HG03045 (cell line): ENCODE measurements around the gene MRPS16.

ENCODE experiments used
- ATAC-seq: cut with Tn5 transposase; IDR thresholded peaks from one replicate; pipeline ENCODE4 v1.9.1; 2021; ENCODE audit warnings: mild to moderate bottlenecking, moderate library complexity; ENCODE audit not compliant: unreplicated experiment

MRPS16 gene

DNA sequence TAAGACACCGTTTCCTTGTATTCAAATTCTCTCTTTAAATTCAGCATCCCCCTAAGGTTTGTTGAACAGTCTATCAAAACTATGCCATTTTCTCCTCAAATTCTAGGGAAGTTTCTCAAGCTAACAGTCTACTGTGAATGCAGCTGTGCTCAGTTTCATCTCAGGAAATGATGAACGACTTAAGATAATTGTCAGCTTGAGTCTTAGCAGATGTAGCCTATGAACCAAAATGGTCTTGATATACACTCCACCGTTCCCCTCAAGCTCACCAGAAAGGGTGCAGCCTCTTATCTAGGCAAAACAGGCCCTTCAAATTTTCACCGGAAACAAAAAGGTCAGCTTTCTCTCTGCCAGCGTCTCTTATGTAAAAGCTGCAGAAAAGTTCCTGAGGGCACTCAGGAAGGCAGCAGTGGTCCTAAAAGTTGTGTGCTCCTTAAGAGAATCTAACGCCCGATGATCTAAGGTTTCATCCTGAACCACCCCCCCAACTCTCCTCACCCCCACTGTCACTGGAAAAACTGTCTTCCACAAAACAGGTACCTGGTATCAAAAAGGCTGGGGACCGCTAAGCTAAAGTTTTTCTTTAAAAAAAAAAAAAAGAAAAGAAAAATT lies 7.5 kb downstream of the MRPS16 start:
- no peak for ATAC-seq

DNA sequence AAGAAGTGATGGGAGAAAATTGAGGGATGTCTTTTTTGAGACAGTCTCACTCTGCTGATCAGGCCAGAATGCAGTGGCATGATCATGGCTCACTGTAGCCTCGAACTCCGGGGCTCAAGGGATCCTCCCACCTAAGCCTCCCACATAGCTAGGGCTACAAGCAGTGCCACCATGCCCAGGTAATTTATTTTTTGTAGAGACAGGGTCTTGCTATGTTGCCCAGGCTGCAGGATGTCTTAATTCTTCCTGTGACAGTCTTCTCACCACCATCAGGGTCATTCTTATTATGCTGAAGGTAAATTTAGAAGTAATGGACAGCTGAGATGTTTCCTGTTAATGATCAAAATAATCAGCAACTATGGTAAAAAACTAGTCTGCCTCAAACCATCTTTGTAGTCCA lies 12.5 kb downstream of the MRPS16 start:
- ATAC-seq, result no peak

DNA sequence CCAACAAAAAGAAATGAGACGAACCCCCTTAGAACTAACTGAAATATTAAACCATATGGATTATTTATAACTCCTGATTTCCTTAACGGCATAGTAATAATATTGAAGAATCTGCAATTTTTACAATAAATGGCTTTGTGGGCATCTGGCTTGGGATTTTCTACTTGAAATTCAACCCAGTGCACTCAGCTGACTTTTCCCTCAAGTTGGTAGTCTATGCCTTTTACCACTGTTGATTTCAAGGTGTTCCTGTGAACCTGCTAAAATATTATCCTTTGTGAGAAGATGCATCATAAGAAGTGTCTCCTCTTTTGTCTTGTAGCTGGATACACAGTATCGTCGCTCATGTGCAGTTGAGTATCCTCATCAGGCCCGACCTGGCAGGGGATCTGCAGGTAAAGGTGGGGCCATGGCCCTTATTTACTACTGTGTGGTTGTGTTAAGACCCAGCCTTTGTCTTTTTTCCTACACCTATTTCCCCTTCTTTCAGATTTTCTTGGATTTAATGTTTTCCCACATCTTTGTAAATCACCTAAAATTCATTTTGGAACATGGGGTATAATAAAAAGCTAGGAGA lies 13.4 kb downstream of the MRPS16 start:
- ATAC-seq, result no peak

DNA sequence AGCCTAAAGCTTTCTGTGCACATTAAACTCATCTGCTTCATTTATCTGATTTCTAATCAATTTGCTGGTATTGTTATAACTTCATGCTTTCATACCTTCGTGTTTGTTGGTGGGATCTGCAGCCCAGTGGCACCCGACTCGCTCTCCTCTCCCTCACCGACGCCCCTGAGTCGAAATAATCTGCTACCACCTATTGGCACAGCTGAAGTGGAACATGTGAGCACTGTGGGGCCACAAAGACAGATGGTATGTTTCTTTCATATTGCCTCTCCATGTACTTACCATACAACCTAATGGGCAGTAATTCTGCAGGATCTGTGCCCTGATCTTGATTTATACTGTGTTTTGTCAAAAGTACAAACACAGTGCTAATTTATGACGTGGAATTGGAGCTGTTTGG lies 17.7 kb downstream of the MRPS16 start:
- no peak for ATAC-seq

DNA sequence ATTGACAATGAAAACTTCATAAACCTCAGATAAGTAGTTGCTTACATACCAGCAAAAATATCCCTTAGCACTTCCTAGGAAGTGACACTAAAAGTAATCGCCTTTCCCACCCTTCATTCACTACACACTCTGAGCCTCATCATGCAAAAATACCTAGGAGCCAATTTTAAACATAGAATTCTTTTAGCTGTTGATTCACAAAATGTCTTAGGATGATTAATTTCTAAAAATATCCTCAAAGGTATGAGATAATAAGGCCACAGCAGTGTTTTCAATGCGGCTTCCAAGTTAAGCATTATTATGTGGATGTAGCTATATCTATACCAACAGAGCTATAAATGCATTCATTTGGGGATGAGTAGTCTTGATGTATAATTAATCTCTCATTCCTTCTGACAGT lies 18.6 kb downstream of the MRPS16 start:
- no peak for ATAC-seq

DNA sequence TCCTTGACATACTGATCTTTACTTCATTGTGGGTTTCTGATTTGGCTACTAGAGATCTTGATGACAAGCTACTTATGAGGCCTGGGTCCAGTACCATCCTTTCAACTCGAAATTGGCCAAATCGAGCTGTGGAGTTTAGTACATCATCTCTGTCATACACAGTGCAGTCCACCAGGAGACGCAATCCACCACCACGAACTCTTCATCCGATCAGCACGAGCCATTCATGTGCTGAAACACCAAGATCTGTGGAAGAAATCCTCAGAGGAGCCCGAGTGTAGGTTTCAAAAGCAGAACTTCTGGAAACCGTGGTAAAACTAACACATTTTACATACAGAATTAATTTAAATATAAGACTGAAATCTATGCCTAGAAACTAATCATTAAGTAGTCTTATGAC lies 19.6 kb downstream of the MRPS16 start:
- ATAC-seq, result no peak

DNA sequence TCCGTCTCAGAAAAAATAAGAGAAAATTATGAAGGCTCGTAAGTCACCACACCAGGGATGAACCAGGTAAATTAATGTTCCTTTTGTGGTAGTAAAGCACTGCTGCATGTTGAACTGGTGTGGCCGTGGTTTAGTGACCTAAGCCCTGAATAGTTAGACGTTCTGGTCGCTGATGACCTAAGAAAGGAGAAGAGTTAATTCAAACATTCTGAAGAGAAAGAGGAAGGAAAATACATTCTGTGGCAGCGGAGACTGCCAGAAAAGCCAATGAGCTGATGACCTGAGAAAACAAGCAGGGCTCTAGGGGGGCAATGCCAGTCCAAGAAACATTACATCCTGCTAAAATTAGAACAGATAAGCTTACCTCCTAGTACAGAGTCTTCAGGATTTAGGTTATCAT lies 22.9 kb downstream of the MRPS16 start:
- ATAC-seq, result no peak

DNA sequence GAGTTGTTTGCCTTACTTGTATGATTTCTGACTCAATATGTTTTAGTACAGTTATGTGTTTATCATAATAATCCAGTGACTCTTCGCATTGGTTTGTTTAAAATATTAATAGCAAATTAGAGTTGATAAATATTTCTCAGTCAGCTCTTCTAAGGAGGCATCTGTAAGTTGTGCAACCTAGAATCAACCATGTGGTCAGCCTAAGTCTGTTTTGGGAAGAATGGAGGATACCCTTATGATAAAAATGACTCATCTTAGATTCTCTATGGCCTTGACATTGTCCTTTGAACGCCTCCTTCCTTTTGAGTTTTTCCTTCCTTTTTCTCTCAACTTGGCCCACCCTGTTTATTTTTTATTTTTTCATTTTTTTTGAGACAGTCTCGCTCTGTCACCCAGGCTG lies 24.2 kb downstream of the MRPS16 start:
- ATAC-seq, result no peak

DNA sequence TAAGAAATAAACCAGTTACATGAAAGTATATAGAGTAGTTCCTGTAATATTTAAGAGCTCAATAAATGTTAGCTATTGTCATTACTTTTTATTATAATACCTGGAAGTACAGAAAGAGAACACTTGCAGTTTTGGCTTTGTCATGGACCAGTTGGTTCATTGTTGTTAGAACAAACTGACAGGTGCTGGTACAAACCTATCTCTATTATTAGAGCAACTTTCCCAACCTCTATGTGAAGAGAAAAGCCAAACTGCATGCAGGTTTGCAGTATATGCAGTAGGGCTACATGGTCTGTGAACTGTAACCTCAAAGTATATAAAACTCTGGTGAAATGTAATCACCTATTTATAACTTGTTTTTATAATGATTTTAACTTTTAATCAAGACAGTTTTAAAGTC lies 25.8 kb downstream of the MRPS16 start:
- ATAC-seq, result no peak

DNA sequence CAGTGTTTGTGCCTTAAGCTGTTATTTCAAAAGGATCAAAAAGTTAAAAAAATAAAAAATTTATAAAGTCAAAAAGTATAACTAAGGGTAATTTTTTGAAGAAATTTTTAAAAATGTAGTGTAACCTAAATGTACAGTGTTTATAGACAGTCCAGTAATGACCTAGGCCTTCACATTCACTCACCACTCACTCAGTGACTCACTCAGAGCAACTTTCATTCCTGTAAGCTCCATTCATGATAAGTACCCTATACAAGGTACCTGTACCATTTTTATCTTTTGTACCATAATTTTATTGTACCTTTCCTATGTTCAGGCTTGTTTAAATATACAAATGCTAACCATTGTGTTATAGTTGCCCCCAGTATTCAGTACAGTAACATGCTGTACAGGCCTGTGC lies 26.9 kb downstream of the MRPS16 start:
- no peak for ATAC-seq

DNA sequence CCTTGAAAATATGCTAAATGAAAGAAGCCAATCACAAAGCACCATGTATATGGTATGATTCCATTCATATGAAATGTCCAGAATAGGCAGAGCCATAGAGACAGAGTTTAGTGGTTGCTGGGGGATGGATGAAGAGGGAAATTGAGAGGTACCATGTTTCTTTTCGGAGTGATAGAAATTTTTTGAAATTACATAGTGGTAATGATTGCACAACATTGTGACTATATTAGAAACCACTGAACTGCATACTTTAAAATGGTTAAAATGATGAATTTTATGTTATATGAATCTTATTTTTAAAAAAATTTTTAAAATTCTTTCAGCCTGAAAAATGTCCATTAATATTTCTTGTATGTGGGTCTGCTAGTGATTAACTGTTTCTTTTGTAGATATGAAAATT lies 31.5 kb downstream of the MRPS16 start:
- no peak for ATAC-seq

DNA sequence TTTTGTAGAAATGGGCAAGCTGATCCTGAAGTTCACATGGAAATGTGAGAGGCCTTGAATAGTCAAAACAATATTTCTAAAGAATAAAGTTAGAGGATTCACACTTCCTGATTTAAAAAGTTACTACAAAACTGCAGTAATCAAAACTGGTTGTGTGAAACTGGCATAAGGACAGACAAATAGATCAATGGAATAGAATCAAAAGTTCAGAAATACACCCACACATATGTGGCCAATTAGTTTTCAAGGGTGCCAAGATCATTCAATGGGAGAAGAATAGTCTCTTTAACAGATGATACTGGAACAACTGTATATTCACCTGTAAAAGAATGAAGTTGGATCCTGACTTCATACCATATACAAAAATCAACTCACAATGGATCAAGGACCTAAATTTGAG lies 33.1 kb downstream of the MRPS16 start:
- ATAC-seq, result no peak

DNA sequence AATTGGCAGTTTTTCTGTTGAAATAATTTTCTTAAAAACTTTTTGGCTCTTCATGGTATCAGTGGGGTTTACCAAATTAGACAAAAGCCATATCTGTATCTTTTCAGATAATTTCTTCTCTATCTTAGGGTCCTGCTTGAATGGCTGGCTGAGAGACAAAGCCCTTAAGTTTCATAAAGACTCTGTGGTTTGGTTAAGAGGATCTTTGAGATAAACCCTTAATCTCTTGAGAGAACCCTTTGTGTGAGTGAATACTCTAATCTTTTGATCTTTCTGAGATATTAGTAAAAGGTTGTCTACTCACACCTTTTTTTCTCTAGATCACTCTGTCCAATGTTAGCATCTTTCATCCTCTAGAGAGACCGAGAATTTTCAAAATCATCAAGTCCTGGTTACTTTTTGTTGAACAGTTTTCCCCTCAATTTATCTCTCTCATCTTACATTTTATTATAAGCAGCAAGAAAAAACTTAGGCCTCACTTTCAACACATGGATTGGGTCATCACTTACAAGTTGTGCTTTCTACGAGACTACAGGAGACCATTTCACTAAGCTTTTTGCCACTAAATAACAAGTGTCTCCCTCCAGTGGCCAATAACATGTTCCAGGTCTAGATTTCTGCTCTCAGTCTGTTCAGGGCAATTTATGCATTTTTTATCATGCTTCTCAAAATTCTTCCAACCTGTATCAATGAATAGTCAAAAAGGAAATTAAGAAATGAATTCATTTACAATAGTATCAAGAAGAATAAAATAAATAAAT lies 33.8 kb downstream of the MRPS16 start:
- ATAC-seq, result no peak

DNA sequence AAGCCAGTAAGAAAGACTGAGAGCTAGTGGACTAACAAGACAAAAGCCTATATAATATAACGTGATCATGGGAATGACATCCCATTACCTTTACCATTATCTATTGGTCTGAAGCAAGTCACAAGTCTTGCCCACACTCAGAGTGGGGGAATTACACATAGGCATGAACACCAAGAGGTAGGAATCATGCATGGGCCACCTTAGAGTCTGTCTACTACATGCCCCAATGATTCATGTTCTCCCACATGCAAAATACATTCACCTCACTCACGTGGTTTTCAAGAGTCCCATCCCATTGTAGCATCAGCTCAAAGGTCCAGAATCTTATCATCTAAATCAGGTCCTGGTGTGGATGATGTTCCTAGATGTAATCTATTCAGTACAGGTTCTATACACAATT lies 34.8 kb downstream of the MRPS16 start:
- no peak for ATAC-seq

DNA sequence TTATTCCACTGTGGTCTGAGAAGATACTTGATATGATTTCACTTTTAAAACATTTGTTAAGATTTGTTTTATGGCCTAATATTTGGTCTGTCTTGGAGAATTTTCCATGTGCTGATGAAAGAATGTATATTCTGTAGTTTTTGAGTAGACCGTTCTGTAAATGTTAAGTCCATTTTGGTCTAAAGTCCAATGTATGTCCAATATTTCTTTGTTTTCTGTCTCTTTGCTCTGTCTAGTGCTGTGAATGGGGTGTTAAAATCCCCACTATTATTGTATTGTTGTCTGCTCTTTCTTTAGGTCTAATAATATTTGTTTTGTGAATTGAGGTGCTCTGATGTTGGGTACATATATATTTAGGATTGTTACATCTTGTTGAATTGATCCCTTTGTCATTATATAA lies 36.7 kb downstream of the MRPS16 start:
- ATAC-seq, result no peak

DNA sequence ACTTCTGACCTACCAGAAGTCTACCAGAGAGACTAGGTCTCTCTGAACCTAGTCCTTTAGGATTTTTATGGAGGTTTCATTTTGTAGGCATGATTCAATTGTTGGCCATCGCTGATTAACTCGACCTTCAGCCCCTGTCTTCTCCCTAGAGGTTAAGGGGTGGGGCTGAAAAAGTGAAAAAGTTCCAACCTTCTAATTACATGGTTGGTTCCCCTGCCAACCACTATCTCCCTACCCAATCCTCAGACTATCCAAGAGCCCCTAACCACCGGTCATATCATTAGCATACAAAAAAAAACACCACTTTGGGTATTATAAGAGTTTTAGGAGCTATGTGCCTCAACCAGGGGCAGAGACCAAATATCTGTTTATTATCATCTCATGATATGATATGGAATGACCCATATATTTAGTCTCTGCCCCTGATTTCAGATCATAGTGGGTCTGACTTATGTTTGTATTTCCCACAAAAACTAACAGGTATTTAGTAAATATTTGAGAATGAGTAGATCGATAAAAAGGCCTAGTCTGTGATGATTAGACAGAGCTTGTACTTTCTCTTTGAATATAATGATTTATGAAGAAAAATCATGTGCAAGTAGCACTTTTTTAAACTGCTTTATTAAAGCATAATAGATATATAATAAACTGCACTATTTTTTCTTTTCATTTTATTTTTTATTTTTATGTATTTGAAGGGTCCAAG lies 41.2 kb downstream of the MRPS16 start:
- no peak for ATAC-seq

DNA sequence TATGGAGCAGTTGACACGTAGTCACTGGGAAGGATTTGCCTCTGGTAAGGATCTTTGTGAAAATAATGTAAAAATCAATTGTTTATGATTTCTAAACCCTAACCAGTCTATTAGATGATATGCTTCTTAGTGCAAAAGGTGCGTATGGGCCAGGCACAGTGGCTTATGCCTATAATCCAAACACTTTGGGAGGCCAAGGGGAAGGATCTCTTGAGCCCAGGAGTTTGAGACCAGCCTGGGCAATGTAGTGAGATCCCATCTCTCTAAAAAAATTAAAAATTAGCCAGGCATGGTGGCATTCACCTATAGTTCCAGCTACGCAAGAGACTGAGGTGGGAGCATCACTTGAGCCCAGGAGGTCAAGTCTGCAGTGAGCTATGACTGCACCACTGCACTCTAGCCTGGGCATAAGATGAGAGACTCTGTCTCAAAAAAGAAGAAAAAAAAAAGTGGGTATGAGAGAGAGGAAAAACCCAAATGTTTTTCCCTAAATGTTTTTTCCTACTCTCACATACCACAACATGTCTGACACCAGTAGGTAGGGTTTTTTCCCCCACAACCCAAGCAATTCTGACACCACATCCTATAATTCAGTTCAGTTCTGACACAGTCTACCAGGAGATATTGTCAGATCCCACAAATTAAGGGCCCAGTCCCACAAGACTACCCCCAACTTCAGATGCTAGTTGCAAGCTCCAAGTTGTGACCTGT lies 41.9 kb downstream of the MRPS16 start:
- no peak for ATAC-seq

DNA sequence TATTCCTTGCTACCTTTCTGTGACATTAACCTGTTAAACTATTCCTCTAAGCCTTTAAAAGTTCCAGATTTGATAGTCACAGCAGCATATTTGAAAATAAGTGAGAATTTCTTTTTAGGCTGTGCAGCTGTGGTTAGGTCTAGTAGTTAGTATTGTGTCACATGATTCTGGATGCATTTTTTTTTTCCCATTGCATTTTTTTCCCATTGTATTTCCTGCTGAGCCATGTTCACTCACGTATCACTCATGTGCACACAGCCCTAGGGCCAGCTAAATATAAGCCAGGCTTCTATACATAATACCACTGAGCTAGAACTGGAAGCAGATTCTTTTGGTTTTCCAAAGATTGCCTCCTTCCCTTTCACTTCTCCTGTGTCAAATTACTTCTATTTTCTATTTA lies 42.7 kb downstream of the MRPS16 start:
- no peak for ATAC-seq

DNA sequence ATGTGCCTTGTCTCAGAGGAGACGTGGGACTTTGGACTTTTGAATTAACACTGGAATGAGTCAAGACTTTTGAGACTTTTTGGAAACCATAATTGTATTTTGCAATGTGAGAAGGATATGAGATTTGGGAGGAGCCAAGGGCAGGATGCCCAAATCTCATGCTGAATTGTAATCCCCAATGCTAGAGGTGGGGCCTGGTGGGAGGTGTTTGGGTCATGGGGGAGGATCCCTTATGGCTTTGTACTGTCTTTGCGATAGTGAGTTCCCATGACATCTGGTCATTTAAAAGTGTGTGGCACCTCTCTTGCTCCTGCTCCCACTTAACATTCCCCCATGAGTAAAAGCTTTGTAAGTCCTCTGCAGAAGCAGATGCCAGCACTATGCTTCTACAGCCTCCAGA lies 44.6 kb downstream of the MRPS16 start:
- no peak for ATAC-seq

DNA sequence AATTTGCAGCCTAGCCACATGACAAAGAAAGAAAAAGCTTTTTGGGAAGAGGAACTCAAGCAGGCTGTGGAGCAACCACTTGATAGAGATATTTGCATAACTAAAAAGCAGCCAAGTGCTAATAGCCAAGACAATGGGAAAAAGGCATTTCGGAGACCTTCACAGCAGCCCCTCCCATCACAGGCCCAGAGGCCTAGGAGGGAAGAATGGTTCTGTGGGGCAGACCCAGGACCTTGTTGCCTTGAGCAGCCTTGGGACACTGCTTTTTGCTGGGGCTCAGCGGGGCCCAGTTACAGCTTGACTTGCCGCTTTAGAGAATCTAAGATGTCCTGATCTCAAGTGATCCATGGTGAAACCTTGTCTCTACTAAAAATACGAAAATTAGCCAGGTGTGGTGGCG lies 46.1 kb downstream of the MRPS16 start:
- no peak for ATAC-seq

DNA sequence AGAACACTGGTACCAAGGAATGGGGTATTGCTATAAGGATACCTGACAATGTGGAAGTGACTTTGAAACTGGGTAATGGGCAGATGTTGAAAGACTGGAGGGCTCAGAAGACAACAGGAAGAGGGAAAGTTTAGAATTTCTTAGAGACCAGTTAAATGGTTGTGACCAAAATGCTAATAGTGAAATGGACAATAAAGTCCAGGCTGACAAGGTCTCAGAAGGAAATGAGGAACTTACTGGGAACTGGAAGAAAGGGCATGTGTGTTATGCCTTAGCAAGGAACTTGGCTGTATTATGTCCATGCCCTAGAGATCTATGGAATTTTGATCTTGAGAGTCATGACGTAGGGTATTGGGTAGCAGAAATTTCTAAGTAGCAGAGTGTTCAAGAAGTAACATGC lies 46.6 kb downstream of the MRPS16 start:
- no peak for ATAC-seq
